ENCODE results near the gene DNAJC30. TPM values are rescaled to one million over a fixed set of nuclear protein-coding genes. Genes with fewer than 3 reads are reported as not detected.

The DNAJC30 gene
- total RNA-seq, 2 donors from 2014 or later: 8.9 to 11.1 TPM

- 16 to 31% methylated on average over 6 to 16 of the region's 16 CpGs for WGBS, 2 experiments (ENCODE audit: insufficient coverage in 1 of 2, insufficient read length in 1 of 2)
- Mint-ChIP-seq H3K4me3 (peak overlapping the region; percentile 60), H3K27me3 (ENCODE audit: insufficient read depth) (peaks cover 36% of the 10 kb centered on the region), H3K9me3 (no peaks in the 10 kb centered on the region), H3K4me1 (no peaks in the 10 kb centered on the region), H3K27ac (no peak overlapping the region), H3K36me3 (ENCODE audit: low read depth) (peaks cover 4% of the 10 kb centered on the region)
- no peak for DNase-seq
- Histone ChIP-seq H3K4me1 (ENCODE audit: control insufficient read depth, insufficient read depth, low read length) (peaks cover 4% of the 10 kb centered on the region), H3K9me3 (ENCODE audit: control insufficient read depth, low read length) (no peaks in the 10 kb centered on the region), H3K9ac (ENCODE audit: extremely low read depth, low read length, poor library complexity, severe bottlenecking) (no peak overlapping the region), H3K27me3 (ENCODE audit: control insufficient read depth, insufficient read depth, low read length, poor library complexity, severe bottlenecking) (peaks cover 19% of the 10 kb centered on the region), H3K36me3 (ENCODE audit: control insufficient read depth, insufficient read depth, low read length) (no peaks in the 10 kb centered on the region), H3K4me3 (ENCODE audit: low read length) (peak overlapping the region; percentile 40), H3K27ac (ENCODE audit: low read depth, low read length) (no peak overlapping the region)
- TF ChIP-seq CTCF (conservative IDR thresholded peaks at IDR 0.05): no peak
These were observed 36.5 kb upstream of the DNAJC30 start for GRCh38 chr7:73719806-73720169.

GRCh38 chr7:73718905-73719805, 35.9 kb upstream of the DNAJC30 start, which contains the start of gene STX1A:
Gene STX1A (minus strand): TSS chr7:73719669. CDS start chr7:73719631, 38 bp downstream.
- H3K27me3 Mint-ChIP-seq (ENCODE audit: insufficient read depth): peaks cover 36% of the 10 kb centered on the region
- peak within 1 kb of the TSS; percentile 60 for H3K4me3 Mint-ChIP-seq
- no peak within 1 kb of the TSS for H3K27ac Mint-ChIP-seq
- Histone ChIP-seq H3K9me3 (ENCODE audit: control insufficient read depth, low read length) (no peaks in the 10 kb centered on the region), H3K9ac (ENCODE audit: extremely low read depth, low read length, poor library complexity, severe bottlenecking) (peak within 1 kb of the TSS; percentile 15), H3K36me3 (ENCODE audit: control insufficient read depth, insufficient read depth, low read length) (no peaks in the 10 kb centered on the region), H3K27me3 (ENCODE audit: control insufficient read depth, insufficient read depth, low read length, poor library complexity, severe bottlenecking) (peaks cover 19% of the 10 kb centered on the region), H3K4me1 (ENCODE audit: control insufficient read depth, insufficient read depth, low read length) (peaks cover 4% of the 10 kb centered on the region), H3K27ac (ENCODE audit: low read depth, low read length) (no peak within 1 kb of the TSS), H3K4me3 (ENCODE audit: low read length) (peak within 1 kb of the TSS; percentile 85)
- DNase-seq: peak; percentile 89
- WGBS, 2 experiments (ENCODE audit: insufficient coverage in 1 of 2, insufficient read length in 1 of 2): 0 to 2% methylated on average over 14 to 94 of the region's 96 CpGs
- no peaks in the 10 kb centered on the region for H3K9me3 Mint-ChIP-seq
- H3K4me1 Mint-ChIP-seq: no peaks in the 10 kb centered on the region
- no peak for TF ChIP-seq CTCF (conservative IDR thresholded peaks at IDR 0.05)
- peaks cover 4% of the 10 kb centered on the region for H3K36me3 Mint-ChIP-seq (ENCODE audit: low read depth)

- 61% methylated on average over 3 to 9 of the region's 9 CpGs for WGBS, 2 experiments (ENCODE audit: insufficient coverage in 1 of 2, insufficient read length in 1 of 2)
- H3K27ac ChIP-seq (ENCODE audit: low read depth, low read length): no peak overlapping the region
- no peak overlapping the region for H3K27ac Mint-ChIP-seq
These were observed 35.2 kb upstream of the DNAJC30 start for GRCh38 chr7:73718438-73718881.

More at GRCh38 chr7:73718438-73718881, 35.2 kb upstream of the DNAJC30 start:
- peaks cover 36% of the 10 kb centered on the region for H3K27me3 Mint-ChIP-seq (ENCODE audit: insufficient read depth)
- no peak overlapping the region for H3K9ac ChIP-seq (ENCODE audit: extremely low read depth, low read length, poor library complexity, severe bottlenecking)
- peak overlapping the region; percentile 60 for H3K4me3 Mint-ChIP-seq
- H3K9me3 ChIP-seq (ENCODE audit: control insufficient read depth, low read length): no peaks in the 10 kb centered on the region
- H3K4me1 ChIP-seq (ENCODE audit: control insufficient read depth, insufficient read depth, low read length): peaks cover 4% of the 10 kb centered on the region
- peaks cover 19% of the 10 kb centered on the region for H3K27me3 ChIP-seq (ENCODE audit: control insufficient read depth, insufficient read depth, low read length, poor library complexity, severe bottlenecking)
- H3K9me3 Mint-ChIP-seq: no peaks in the 10 kb centered on the region
- no peak for DNase-seq
- no peaks in the 10 kb centered on the region for H3K36me3 ChIP-seq (ENCODE audit: control insufficient read depth, insufficient read depth, low read length)
- H3K4me1 Mint-ChIP-seq: no peaks in the 10 kb centered on the region
- no peak for TF ChIP-seq CTCF (conservative IDR thresholded peaks at IDR 0.05)
- H3K4me3 ChIP-seq (ENCODE audit: low read length): peak overlapping the region; percentile 85
- H3K36me3 Mint-ChIP-seq (ENCODE audit: low read depth): peaks cover 6% of the 10 kb centered on the region
